Keratinocyte (primary cell): Measurements from ENCODE around the gene FBXO10. TPM values are rescaled to one million over a fixed set of nuclear protein-coding genes. Genes with fewer than 3 reads are reported as not detected.

Experiments used
- DNase-seq: peaks from one replicate; pipeline ENCODE4 v3.0.0-alpha.2; 2011; ENCODE audit warnings: low read depth, missing footprints, low spot score
- FAIRE-seq: peaks from 2 replicates; lab custom pipeline; 2011; peaks lifted over from hg19 to GRCh38; lab: Jason Lieb, UNC
- H2AFZ ChIP-seq: 2 replicates; pipeline ENCODE4 v1.6.0; 2012; ENCODE audit warnings: low read length, control low read depth, inconsistent platforms; ENCODE audit not compliant: control insufficient read depth
- H3K27ac ChIP-seq: 2 replicates; pipeline ENCODE4 v1.5.1; 2011; ENCODE audit warnings: low read length; ENCODE audit not compliant: control insufficient read depth, insufficient read depth
- H3K27me3 ChIP-seq: 3 replicates; pipeline ENCODE4 v1.6.0; 2011; ENCODE audit warnings: low read length; ENCODE audit not compliant: control insufficient read depth, insufficient read depth; ENCODE audit errors: extremely low read depth
- H3K36me3 ChIP-seq, 2 experiments: 2 replicates in 1 of 2; 3 replicates in 1 of 2; pipeline ENCODE4 v1.5.1; 2011; ENCODE audit warnings: low read length in 2 of 2, mild to moderate bottlenecking in 1 of 2; ENCODE audit not compliant: control insufficient read depth in 2 of 2, insufficient read depth in 2 of 2; ENCODE audit errors: extremely low read depth in 1 of 2
- H3K4me1 ChIP-seq: 3 replicates; pipeline ENCODE4 v1.5.1; 2011; ENCODE audit warnings: low read length; ENCODE audit not compliant: control insufficient read depth, insufficient read depth; ENCODE audit errors: extremely low read depth
- H3K4me2 ChIP-seq: 3 replicates; pipeline ENCODE4 v1.6.0; 2011; ENCODE audit warnings: low read depth, low read length; ENCODE audit not compliant: control insufficient read depth, insufficient read depth; ENCODE audit errors: extremely low read depth
- H3K4me3 ChIP-seq, 3 experiments: fragments of 200-600 bp in 1 of 3; sonication (generic) in 1 of 3; 2 replicates in 2 of 3; 3 replicates in 1 of 3; pipeline ENCODE4 v1.5.1; 2011 to 2016; ENCODE audit warnings: low read length in 3 of 3, mild to moderate bottlenecking in 3 of 3, control low read depth in 2 of 3, inconsistent platforms in 1 of 3, low read depth in 1 of 3, mixed read lengths in 1 of 3, mixed run types in 1 of 3, moderate library complexity in 1 of 3; ENCODE audit not compliant: control insufficient read depth in 2 of 3, insufficient read depth in 2 of 3; ENCODE audit errors: extremely low read depth in 1 of 3
- H3K79me2 ChIP-seq: 2 replicates; pipeline ENCODE4 v1.6.0; 2012; ENCODE audit warnings: low read length; ENCODE audit not compliant: control insufficient read depth, insufficient read depth
- H3K9ac ChIP-seq: 3 replicates; pipeline ENCODE4 v1.6.0; 2011; ENCODE audit warnings: low read length; ENCODE audit not compliant: control insufficient read depth, insufficient read depth; ENCODE audit errors: extremely low read depth
- H3K9me1 ChIP-seq: 3 replicates; pipeline ENCODE4 v1.6.0; 2011; ENCODE audit warnings: low read length; ENCODE audit not compliant: control insufficient read depth, insufficient read depth; ENCODE audit errors: extremely low read depth
- H3K9me3 ChIP-seq: 2 replicates; pipeline ENCODE4 v1.5.1; 2012; ENCODE audit warnings: low read depth, low read length; ENCODE audit not compliant: control insufficient read depth
- H4K20me1 ChIP-seq: 3 replicates; pipeline ENCODE4 v1.6.0; 2011; ENCODE audit warnings: low read length; ENCODE audit not compliant: control insufficient read depth, insufficient read depth; ENCODE audit errors: extremely low read depth
- CTCF ChIP-seq, 3 experiments: IDR thresholded peaks in 1 of 3; conservative IDR thresholded peaks in 1 of 3; optimal IDR thresholded peaks in 1 of 3; 2 replicates in 2 of 3; 3 replicates in 1 of 3; pipeline versions ENCODE3 to v1.5.1; 2011; ENCODE audit warnings: low read length in 3 of 3, mild to moderate bottlenecking in 3 of 3, moderate library complexity in 2 of 3, control low read depth in 1 of 3, inconsistent platforms in 1 of 3; ENCODE audit not compliant: insufficient read depth in 2 of 3; ENCODE audit errors: extremely low read depth in 1 of 3
- EZH2 ChIP-seq: IDR thresholded peaks from one replicate; pipeline ENCODE4 v1.6.1; 2012; ENCODE audit warnings: inconsistent platforms, mild to moderate bottlenecking, low read length, moderate library complexity
- dilution Hi-C: fragments of 300-500 bp; cut with MboI; formaldehyde crosslinking; loops from one replicate; pipeline ENCODE4 v1.7.0; 2020; ENCODE audit warnings: low sequenced_read_pairs; ENCODE audit not compliant: extremely low pct_ligation_motif_present
- polyA plus RNA-seq, 5 experiments: library from polyadenylated mRNA; depleted of rRNA in 3 of 5; stranded (reverse) in 3 of 5; stranded (forward) in 1 of 5; unstranded in 1 of 5; fragments of >200 nt; gene quantifications; 1 replicate in 1 of 5; 2 replicates in 3 of 5; 3 replicates in 1 of 5; pipeline versions ENCODE4 v1.2.1 to v1.2.3, GENCODE V29; 2011 to 2012; ENCODE audit warnings: missing spikeins in 2 of 5, low read depth in 1 of 5, low replicate concordance in 1 of 5

FBXO10 gene
- polyA plus RNA-seq, 1 donor (not counting 4 experiments of a cell fraction or from before 2014, with no cell fraction given), result 4.1 TPM

DNA sequence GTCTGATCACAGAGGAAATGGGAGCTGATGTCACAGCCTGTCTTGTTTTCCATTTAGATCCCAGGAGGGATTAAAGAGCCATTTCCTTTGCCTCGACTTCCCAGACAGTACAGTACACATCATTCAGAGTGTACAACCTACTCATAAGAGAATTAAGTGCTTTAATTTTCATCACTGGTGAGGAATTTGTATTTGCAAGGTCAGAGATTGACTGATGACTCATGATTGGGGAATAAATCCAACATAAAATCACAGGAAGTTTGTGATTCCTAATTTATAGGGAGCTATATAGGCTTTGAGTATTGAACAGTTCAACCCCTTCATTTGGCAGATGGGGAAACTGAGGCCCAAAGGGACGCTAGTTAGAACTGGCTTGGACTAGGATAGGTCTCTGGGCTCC, 20.3 kb upstream of the FBXO10 start:
- no peak overlapping the region for H3K4me2 ChIP-seq

DNA sequence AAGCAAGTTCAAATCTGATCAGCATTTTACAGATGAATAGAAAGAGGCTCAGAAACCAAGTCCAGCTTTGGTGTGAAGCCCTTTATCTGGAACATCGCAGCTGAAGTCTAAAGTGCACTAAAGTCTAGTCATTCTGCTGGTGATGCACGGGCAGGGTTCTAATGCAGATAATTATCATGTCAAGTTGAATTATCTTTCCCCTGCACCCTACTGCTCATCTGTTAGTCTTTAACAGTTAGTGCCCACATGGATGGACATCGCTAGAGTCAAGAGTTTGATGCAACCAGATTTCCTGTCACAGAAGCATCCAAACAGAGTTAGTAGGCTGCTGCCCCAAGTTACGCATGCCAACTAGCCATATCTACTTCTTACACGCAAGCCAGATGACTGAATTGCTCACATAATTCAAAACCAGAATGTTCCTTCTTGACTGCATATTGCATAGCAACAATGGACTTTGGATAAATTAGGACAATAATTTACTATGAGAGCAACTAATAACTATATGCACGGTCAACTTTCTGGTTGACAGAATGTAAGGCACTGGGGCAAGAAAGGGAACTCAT, 17.8 kb upstream of the FBXO10 start:
- Histone ChIP-seq H3K4me2 (peak overlapping the region; percentile 69), H3K4me3 (no peak overlapping the region), H3K36me3 (peaks cover 1 to 10% of the 10 kb centered on the region in 2 experiments), H4K20me1 (peaks cover 11% of the 10 kb centered on the region), H3K4me1 (peaks cover 17% of the 10 kb centered on the region), H3K27me3 (no peaks in the 10 kb centered on the region), H3K79me2 (peaks cover 35% of the 10 kb centered on the region), H2AFZ (no peak overlapping the region), H3K9me1 (no peaks in the 10 kb centered on the region), H3K9me3 (no peaks in the 10 kb centered on the region), H3K9ac (no peak overlapping the region), H3K27ac (no peak overlapping the region)
- DNase-seq (no peak), FAIRE-seq (no peak)
- no peak for TF ChIP-seq CTCF (optimal IDR thresholded peaks at IDR 0.05 in 1 of 3, IDR thresholded peaks at IDR 0.05 in 1 of 3, conservative IDR thresholded peaks at IDR 0.05 in 1 of 3; ENCODE audit: extremely low read depth in 1 of 3, insufficient read depth in 2 of 3, low read length in 3 of 3)
- no peak for TF ChIP-seq EZH2
- dilution Hi-C loops, result loop anchor here (25.0 kb wide), 1 partner anchor 107 kb away; the partner anchor contains the start of gene POLR1E

More for the DNA sequence above, 20.3 kb upstream of the FBXO10 start:
- Histone ChIP-seq H3K4me3 (no peak overlapping the region), H3K9me1 (no peaks in the 10 kb centered on the region), H3K4me1 (peaks cover 10% of the 10 kb centered on the region), H3K9me3 (no peaks in the 10 kb centered on the region), H4K20me1 (no peaks in the 10 kb centered on the region), H3K27ac (no peak overlapping the region), H3K27me3 (no peaks in the 10 kb centered on the region), H3K9ac (no peak overlapping the region), H3K36me3 (no peaks in the 10 kb centered on the region), H3K79me2 (peaks cover 10% of the 10 kb centered on the region), H2AFZ (no peak overlapping the region)
- DNase-seq (no peak), FAIRE-seq (no peak)
- dilution Hi-C loops, result loop anchor here (25.0 kb wide), 1 partner anchor 109 kb away; the partner anchor contains the start of gene POLR1E
- TF ChIP-seq CTCF (optimal IDR thresholded peaks at IDR 0.05 in 1 of 3, IDR thresholded peaks at IDR 0.05 in 1 of 3, conservative IDR thresholded peaks at IDR 0.05 in 1 of 3; ENCODE audit: extremely low read depth in 1 of 3, insufficient read depth in 2 of 3, low read length in 3 of 3), result no peak
- no peak for TF ChIP-seq EZH2
